ENCODE measurements around the gene ZNF398. TPM values are rescaled to one million over a fixed set of nuclear protein-coding genes. Genes with fewer than 3 reads are reported as not detected.

ZNF398 gene
- total RNA-seq, 1 donor from 2014 or later = 14.5 TPM

DNA sequence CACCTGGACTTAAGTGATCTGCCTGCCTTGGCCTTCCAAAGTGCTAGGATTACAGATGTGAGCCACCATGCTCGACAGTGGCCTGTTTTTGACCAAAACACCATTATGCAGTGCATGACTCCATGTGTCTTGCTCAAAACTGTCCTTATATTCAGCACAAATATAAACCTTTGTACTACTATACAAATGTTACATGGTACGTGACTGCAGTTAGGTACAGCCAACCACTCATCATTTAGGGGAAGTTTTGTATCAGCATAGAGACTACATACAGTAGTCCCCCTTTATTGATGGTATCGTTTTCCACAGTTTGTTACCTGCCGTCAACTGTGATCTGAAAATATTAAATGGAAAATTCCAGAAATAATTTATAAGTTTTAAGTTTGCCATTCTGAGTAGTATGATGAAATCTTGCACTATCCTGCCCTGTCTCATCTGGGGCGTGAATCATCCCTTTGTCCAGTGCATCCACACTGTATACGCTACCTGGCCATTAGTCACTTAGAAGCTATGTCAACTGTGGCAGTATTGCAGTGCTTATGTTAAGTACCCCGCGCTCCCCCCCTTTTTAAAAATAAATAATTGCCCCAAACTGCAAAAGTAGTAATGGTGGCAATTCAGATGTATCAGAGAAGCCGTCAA lies 24.8 kb downstream of the ZNF398 start:
- TF ChIP-seq, protein P1, sequence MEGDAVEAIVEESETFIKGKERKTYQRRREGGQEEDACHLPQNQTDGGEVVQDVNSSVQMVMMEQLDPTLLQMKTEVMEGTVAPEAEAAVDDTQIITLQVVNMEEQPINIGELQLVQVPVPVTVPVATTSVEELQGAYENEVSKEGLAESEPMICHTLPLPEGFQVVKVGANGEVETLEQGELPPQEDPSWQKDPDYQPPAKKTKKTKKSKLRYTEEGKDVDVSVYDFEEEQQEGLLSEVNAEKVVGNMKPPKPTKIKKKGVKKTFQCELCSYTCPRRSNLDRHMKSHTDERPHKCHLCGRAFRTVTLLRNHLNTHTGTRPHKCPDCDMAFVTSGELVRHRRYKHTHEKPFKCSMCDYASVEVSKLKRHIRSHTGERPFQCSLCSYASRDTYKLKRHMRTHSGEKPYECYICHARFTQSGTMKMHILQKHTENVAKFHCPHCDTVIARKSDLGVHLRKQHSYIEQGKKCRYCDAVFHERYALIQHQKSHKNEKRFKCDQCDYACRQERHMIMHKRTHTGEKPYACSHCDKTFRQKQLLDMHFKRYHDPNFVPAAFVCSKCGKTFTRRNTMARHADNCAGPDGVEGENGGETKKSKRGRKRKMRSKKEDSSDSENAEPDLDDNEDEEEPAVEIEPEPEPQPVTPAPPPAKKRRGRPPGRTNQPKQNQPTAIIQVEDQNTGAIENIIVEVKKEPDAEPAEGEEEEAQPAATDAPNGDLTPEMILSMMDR (IDR thresholded peaks at IDR 0.05) = no peak
- DNase-seq (no peak), ATAC-seq (peak; percentile 63)
- Histone ChIP-seq H3K4me3 (no peak overlapping the region), H3K27me3 (no peaks in the 10 kb centered on the region), H3K9me3 (no peaks in the 10 kb centered on the region), H3K36me3 (peaks cover 78% of the 10 kb centered on the region), H3K4me1 (no peaks in the 10 kb centered on the region), H3K27ac (no peak overlapping the region)
- intact Hi-C loops (cut with DNase I) = no loop called here

DNA sequence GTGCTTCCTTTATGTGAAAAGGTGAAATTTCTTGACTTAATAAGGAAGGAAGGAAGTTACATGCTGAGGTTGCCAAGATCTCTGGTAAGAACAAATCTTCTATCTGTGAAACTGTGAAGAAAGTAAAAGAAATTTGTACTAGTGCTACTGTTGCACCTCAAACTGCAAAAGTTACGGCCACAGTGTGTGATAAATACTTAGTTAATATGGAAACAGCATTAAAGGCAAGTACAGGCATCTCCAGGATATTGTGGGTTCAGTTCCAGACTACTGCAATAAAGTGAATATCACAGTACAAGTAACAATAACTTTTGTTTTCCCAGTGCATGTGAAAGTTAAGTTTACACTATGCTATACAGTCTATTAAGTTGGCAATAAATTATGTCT lies 25.3 kb downstream of the ZNF398 start:
- no peak for DNase-seq
- H3K36me3 ChIP-seq = peaks cover 78% of the 10 kb centered on the region
- intact Hi-C loops (cut with DNase I) = no loop called here
- ATAC-seq = no peak
- no peak overlapping the region for H3K27ac ChIP-seq
- no peaks in the 10 kb centered on the region for H3K4me1 ChIP-seq
- no peak overlapping the region for H3K4me3 ChIP-seq
- H3K27me3 ChIP-seq = no peaks in the 10 kb centered on the region
- TF ChIP-seq, protein P1 (IDR thresholded peaks at IDR 0.05) = no peak
- H3K9me3 ChIP-seq = no peaks in the 10 kb centered on the region

DNA sequence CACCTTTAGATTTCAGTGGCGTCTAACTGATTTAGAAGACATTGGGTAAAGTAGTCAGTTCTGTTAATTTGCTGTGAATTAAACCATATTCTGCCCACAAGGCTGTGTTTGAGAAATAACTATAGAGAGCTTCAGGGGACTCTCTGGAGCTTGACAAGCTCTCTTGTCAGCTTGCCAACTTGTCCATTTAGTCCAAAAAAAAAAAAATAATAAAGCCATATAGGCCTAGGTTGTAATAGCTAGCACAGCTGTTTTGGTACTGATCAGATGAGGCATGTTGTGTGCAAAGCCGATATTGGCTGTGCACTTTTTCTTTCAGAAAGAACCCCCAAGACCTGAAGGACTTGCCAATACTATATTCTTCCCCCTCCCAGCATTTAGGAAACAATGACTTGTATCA lies 27.9 kb downstream of the ZNF398 start:
- no peak for ATAC-seq
- Histone ChIP-seq H3K9me3 (no peaks in the 10 kb centered on the region), H3K4me3 (no peak overlapping the region), H3K4me1 (no peaks in the 10 kb centered on the region), H3K27ac (no peak overlapping the region), H3K36me3 (peaks cover 77% of the 10 kb centered on the region), H3K27me3 (no peaks in the 10 kb centered on the region)
- intact Hi-C loops (cut with DNase I) = no loop called here
- no peak for DNase-seq
- TF ChIP-seq, protein P1 (IDR thresholded peaks at IDR 0.05) = no peak

DNA sequence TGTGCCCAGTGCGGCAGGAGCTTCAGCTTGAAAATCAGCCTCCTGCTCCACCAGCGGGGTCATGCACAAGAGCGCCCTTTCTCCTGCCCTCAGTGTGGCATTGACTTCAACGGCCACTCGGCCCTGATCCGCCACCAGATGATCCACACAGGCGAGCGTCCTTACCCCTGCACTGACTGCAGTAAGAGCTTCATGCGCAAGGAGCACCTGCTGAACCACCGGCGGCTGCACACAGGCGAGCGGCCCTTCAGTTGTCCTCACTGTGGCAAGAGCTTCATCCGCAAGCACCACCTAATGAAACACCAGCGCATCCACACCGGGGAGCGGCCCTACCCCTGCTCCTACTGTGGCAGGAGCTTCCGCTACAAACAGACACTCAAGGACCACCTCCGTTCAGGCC lies 32.0 kb downstream of the ZNF398 start:
- ATAC-seq (no peak), DNase-seq (no peak)
- peaks cover 6% of the 10 kb centered on the region for H3K4me1 ChIP-seq
- no peaks in the 10 kb centered on the region for H3K9me3 ChIP-seq
- no peak overlapping the region for H3K27ac ChIP-seq
- no peak overlapping the region for H3K4me3 ChIP-seq
- H3K36me3 ChIP-seq = peaks cover 70% of the 10 kb centered on the region
- no peaks in the 10 kb centered on the region for H3K27me3 ChIP-seq
- intact Hi-C loops (cut with DNase I) = no loop called here
- TF ChIP-seq, protein P1 (IDR thresholded peaks at IDR 0.05) = no peak

DNA sequence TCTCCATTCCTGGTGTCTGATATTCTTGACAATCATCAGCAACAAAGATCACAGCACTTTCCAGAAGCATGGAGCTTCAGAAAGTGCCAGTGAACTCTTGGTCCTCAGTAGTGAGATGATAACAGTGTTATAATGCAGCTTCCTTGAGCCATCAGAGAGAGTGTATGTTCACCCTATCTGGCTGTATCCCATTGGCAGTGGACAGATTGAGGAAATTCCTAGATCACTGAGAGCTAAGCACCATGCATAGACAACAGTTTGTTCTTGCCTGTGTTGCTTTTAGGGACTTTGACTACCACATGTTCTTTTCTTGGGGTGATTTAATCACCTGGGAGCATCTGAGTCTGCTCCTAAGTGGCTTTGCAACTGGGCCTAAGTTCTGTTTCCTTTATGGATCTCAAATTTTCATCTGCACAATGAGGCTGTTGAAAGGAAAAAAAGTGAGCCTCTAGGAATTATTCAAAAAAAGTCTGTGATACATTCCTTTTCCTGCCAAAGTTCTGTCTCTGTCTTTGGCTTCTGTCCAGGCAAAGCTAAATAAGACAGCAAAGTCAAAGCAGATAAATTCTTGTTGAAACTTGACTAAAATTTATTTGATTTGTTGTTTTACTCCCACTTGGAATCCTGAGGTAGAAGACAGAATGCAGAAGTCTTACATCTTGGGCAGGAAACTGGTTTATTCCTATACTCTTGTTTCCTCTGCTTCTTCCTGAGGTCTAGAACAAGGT lies 33.6 kb downstream of the ZNF398 start:
- ATAC-seq (no peak), DNase-seq (no peak)
- peaks cover 56% of the 10 kb centered on the region for H3K36me3 ChIP-seq
- intact Hi-C loops (cut with DNase I) = no loop called here
- TF ChIP-seq, protein P1 (IDR thresholded peaks at IDR 0.05) = no peak
- H3K4me3 ChIP-seq = no peak overlapping the region
- H3K27me3 ChIP-seq = no peaks in the 10 kb centered on the region
- H3K4me1 ChIP-seq = peaks cover 6% of the 10 kb centered on the region
- H3K27ac ChIP-seq = no peak overlapping the region
- H3K9me3 ChIP-seq = no peaks in the 10 kb centered on the region
